Liver (tissue), 9 donors: ENCODE results near the gene NLK. TPM values are rescaled to one million over a fixed set of nuclear protein-coding genes. Genes with fewer than 3 reads are reported as not detected.

ENCODE experiments used
- DNase-seq: peaks from one replicate; pipeline ENCODE4 v3.0.0-alpha.2; 2017; ENCODE audit warnings: low spot score
- H3K27ac ChIP-seq, 2 donors: one replicate each; pipeline ENCODE4 v1.7.0; 2013; ENCODE audit warnings: inconsistent platforms in 2 of 2, low read length in 2 of 2, control low read depth in 1 of 2, low read depth in 1 of 2, mild to moderate bottlenecking in 1 of 2
- H3K27me3 ChIP-seq, 4 donors: one replicate each; pipeline versions ENCODE4 v1.6.1 to v1.7.0; 2013; ENCODE audit warnings: low read length in 3 of 4, inconsistent platforms in 1 of 4, mild to moderate bottlenecking in 1 of 4, moderate library complexity in 1 of 4; ENCODE audit not compliant: control insufficient read depth in 4 of 4, insufficient read depth in 4 of 4
- H3K36me3 ChIP-seq, 4 donors: one replicate each; pipeline versions ENCODE4 v1.6.1 to v1.7.0; 2013; ENCODE audit warnings: low read length in 3 of 4, mild to moderate bottlenecking in 3 of 4, low read depth in 1 of 4, moderate library complexity in 1 of 4; ENCODE audit not compliant: control insufficient read depth in 4 of 4, insufficient read depth in 3 of 4
- H3K4me1 ChIP-seq, 4 donors: one replicate each; pipeline versions ENCODE4 v1.6.1 to v1.7.0; 2013; ENCODE audit warnings: low read length in 3 of 4, mild to moderate bottlenecking in 3 of 4, moderate library complexity in 1 of 4; ENCODE audit not compliant: control insufficient read depth in 4 of 4, insufficient read depth in 4 of 4
- H3K4me3 ChIP-seq, 3 donors: one replicate each; pipeline versions ENCODE4 v1.6.1 to v1.7.0; 2013; ENCODE audit warnings: low read length in 3 of 3, control low read depth in 1 of 3, low read depth in 1 of 3, mild to moderate bottlenecking in 1 of 3
- H3K9ac ChIP-seq, 2 donors: one replicate each; pipeline ENCODE4 v1.7.0; 2013; ENCODE audit warnings: low read length in 2 of 2, mild to moderate bottlenecking in 2 of 2, moderate library complexity in 2 of 2, control low read depth in 1 of 2, low read depth in 1 of 2
- H3K9me3 ChIP-seq, 4 donors: one replicate each; pipeline versions ENCODE4 v1.6.1 to v1.7.0; 2013; ENCODE audit warnings: low read length in 3 of 4; ENCODE audit not compliant: control insufficient read depth in 4 of 4
- EGR1 ChIP-seq, 2 donors: IDR thresholded peaks; 2 replicates each; pipeline ENCODE4 v1.6.1; 2016 to 2018; ENCODE audit warnings: antibody characterized with exemption in 2 of 2, low read depth in 2 of 2
- FOXA1 ChIP-seq: IDR thresholded peaks from 2 replicates; pipeline ENCODE4 v1.6.1; 2016; ENCODE audit warnings: antibody characterized with exemption
- FOXA2 ChIP-seq: IDR thresholded peaks from 2 replicates; pipeline ENCODE4 v1.6.1; 2016; ENCODE audit warnings: antibody characterized with exemption
- GABPA ChIP-seq, 2 donors: IDR thresholded peaks in 1 of 2; conservative IDR thresholded peaks in 1 of 2; 2 replicates each; pipeline ENCODE4 v1.6.1; 2016; ENCODE audit warnings: antibody characterized with exemption in 2 of 2, mild to moderate bottlenecking in 1 of 2, moderate library complexity in 1 of 2
- HNF4A ChIP-seq, 2 donors: conservative IDR thresholded peaks; 2 replicates each; pipeline ENCODE4 v1.6.1; 2016; ENCODE audit warnings: antibody characterized with exemption in 2 of 2, mild to moderate bottlenecking in 2 of 2
- HNF4G ChIP-seq: IDR thresholded peaks from 2 replicates; pipeline ENCODE4 v1.6.1; 2016; ENCODE audit warnings: antibody characterized with exemption
- JUND ChIP-seq, 2 donors: IDR thresholded peaks; 2 replicates each; pipeline ENCODE4 v1.6.1; 2016; ENCODE audit warnings: antibody characterized with exemption in 2 of 2
- NR2F2 ChIP-seq: IDR thresholded peaks from 2 replicates; pipeline ENCODE4 v1.6.1; 2016; ENCODE audit warnings: antibody characterized with exemption
- RAD21 ChIP-seq, 2 donors: IDR thresholded peaks; 2 replicates each; pipeline ENCODE4 v1.6.1; 2016; ENCODE audit warnings: antibody characterized with exemption in 2 of 2, mild to moderate bottlenecking in 2 of 2
- RXRA ChIP-seq, 2 donors: IDR thresholded peaks; 2 replicates each; pipeline ENCODE4 v1.6.1; 2017 to 2018; ENCODE audit warnings: antibody characterized with exemption in 2 of 2, mild to moderate bottlenecking in 1 of 2
- SP1 ChIP-seq: IDR thresholded peaks from 2 replicates; pipeline ENCODE4 v1.6.1; 2018; ENCODE audit warnings: antibody characterized with exemption, mild to moderate bottlenecking
- TAF1 ChIP-seq: conservative IDR thresholded peaks from 2 replicates; pipeline ENCODE4 v1.6.1; 2016; ENCODE audit warnings: antibody characterized with exemption, mild to moderate bottlenecking
- YY1 ChIP-seq: IDR thresholded peaks from 2 replicates; pipeline ENCODE4 v1.6.1; 2016; ENCODE audit warnings: antibody characterized with exemption, mild to moderate bottlenecking
- WGBS: extraction: QIAGEN DNeasy Blood & Tissue Kit; methylation state at CpG from one replicate; pipeline ENCODE4 v1.1.7; 2013; 5-methylcytosine and 5-hydroxymethylcytosine counted together
- polyA plus RNA-seq, 2 donors: library from polyadenylated mRNA; stranded (reverse) in 1 of 2; unstranded in 1 of 2; fragments of 200-250 nt in 1 of 2; fragments of >200 nt in 1 of 2; fragmentation: Nextera tagmentation in 1 of 2; extraction: Ambion mirVana in 1 of 2; gene quantifications; one replicate each; pipeline versions ENCODE4 v1.2.1 to v1.2.3, GENCODE V29; 2013 to 2015
- total RNA-seq, 2 donors: library from RNA; depleted of rRNA; stranded (reverse); fragments of >200 nt; gene quantifications; one replicate each; pipeline ENCODE4 v1.2.3, GENCODE V29; 2014
- TF ChIP-seq, protein P1 (sequence below): IDR thresholded peaks from 2 replicates; pipeline ENCODE4 v1.6.1; 2016; ENCODE audit warnings: antibody characterized with exemption
- TF ChIP-seq, protein P2 (sequence below): fragments of 150-350 bp; IDR thresholded peaks from 2 replicates; pipeline ENCODE4 v1.5.1; 2017; ENCODE audit warnings: improper control_type of control experiment, low read depth, low read length; ENCODE audit not compliant: missing input control
- TF ChIP-seq, protein P3 (sequence below): IDR thresholded peaks from 2 replicates; pipeline ENCODE4 v1.6.1; 2016; ENCODE audit warnings: antibody characterized with exemption
- TF ChIP-seq, protein P4 (sequence below): IDR thresholded peaks from 2 replicates; pipeline ENCODE4 v1.6.1; 2016; ENCODE audit warnings: antibody characterized with exemption
- TF ChIP-seq, protein P5 (sequence below): IDR thresholded peaks from 2 replicates; pipeline ENCODE4 v1.6.1; 2016; ENCODE audit warnings: antibody characterized with exemption, mild to moderate bottlenecking
- donor health status: healthy.
- donor health status: healthy.
- donor health status: healthy.
- donor health status: healthy.
- donor health status: healthy.

Gene NLK
- total and polyA plus RNA-seq, 4 donors: 4.4 to 17.4 (median 9.2) TPM

DNA sequence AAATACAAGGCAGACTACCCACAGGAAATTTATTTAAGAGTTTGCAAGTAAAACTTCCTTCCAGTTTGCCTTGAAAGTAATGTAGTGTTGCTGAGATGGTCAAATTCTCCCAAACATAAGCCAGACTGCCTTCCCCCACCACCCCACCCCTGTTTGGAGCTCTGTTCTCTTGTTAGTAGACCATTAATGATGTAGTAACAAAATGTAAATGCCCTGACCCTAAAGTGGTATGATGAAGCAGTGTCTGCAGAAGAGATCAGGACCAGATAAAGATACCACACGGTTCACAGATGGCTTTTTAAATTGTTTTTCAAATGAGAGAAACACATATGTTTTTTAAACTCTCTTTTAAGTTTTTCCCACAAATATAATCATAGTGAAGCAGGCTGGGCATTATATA lies 140.1 kb downstream of the NLK start:
- TF ChIP-seq RAD21 (IDR thresholded peaks at IDR 0.05) (no peak), YY1 (no peak), JUND (IDR thresholded peaks at IDR 0.05) (no peak), HNF4G (no peak), GABPA (IDR thresholded peaks at IDR 0.05 in 1 of 2, conservative IDR thresholded peaks at IDR 0.05 in 1 of 2) (no peak), EGR1 (IDR thresholded peaks at IDR 0.05; ENCODE audit: low read depth in 2 of 2) (no peak), SP1 (no peak), TAF1 (no peak), HNF4A (conservative IDR thresholded peaks at IDR 0.05) (no peak), NR2F2 (no peak), RXRA (IDR thresholded peaks at IDR 0.05) (no peak), FOXA1 (no peak), FOXA2 (no peak)
- TF ChIP-seq, protein P1, sequence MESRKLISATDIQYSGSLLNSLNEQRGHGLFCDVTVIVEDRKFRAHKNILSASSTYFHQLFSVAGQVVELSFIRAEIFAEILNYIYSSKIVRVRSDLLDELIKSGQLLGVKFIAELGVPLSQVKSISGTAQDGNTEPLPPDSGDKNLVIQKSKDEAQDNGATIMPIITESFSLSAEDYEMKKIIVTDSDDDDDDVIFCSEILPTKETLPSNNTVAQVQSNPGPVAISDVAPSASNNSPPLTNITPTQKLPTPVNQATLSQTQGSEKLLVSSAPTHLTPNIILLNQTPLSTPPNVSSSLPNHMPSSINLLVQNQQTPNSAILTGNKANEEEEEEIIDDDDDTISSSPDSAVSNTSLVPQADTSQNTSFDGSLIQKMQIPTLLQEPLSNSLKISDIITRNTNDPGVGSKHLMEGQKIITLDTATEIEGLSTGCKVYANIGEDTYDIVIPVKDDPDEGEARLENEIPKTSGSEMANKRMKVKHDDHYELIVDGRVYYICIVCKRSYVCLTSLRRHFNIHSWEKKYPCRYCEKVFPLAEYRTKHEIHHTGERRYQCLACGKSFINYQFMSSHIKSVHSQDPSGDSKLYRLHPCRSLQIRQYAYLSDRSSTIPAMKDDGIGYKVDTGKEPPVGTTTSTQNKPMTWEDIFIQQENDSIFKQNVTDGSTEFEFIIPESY: no peak
- TF ChIP-seq, protein P2, sequence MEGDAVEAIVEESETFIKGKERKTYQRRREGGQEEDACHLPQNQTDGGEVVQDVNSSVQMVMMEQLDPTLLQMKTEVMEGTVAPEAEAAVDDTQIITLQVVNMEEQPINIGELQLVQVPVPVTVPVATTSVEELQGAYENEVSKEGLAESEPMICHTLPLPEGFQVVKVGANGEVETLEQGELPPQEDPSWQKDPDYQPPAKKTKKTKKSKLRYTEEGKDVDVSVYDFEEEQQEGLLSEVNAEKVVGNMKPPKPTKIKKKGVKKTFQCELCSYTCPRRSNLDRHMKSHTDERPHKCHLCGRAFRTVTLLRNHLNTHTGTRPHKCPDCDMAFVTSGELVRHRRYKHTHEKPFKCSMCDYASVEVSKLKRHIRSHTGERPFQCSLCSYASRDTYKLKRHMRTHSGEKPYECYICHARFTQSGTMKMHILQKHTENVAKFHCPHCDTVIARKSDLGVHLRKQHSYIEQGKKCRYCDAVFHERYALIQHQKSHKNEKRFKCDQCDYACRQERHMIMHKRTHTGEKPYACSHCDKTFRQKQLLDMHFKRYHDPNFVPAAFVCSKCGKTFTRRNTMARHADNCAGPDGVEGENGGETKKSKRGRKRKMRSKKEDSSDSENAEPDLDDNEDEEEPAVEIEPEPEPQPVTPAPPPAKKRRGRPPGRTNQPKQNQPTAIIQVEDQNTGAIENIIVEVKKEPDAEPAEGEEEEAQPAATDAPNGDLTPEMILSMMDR: no peak
- TF ChIP-seq, protein P3, sequence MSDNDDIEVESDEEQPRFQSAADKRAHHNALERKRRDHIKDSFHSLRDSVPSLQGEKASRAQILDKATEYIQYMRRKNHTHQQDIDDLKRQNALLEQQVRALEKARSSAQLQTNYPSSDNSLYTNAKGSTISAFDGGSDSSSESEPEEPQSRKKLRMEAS: no peak
- TF ChIP-seq, protein P4, sequence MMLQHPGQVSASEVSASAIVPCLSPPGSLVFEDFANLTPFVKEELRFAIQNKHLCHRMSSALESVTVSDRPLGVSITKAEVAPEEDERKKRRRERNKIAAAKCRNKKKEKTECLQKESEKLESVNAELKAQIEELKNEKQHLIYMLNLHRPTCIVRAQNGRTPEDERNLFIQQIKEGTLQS: no peak
- TF ChIP-seq, protein P5, sequence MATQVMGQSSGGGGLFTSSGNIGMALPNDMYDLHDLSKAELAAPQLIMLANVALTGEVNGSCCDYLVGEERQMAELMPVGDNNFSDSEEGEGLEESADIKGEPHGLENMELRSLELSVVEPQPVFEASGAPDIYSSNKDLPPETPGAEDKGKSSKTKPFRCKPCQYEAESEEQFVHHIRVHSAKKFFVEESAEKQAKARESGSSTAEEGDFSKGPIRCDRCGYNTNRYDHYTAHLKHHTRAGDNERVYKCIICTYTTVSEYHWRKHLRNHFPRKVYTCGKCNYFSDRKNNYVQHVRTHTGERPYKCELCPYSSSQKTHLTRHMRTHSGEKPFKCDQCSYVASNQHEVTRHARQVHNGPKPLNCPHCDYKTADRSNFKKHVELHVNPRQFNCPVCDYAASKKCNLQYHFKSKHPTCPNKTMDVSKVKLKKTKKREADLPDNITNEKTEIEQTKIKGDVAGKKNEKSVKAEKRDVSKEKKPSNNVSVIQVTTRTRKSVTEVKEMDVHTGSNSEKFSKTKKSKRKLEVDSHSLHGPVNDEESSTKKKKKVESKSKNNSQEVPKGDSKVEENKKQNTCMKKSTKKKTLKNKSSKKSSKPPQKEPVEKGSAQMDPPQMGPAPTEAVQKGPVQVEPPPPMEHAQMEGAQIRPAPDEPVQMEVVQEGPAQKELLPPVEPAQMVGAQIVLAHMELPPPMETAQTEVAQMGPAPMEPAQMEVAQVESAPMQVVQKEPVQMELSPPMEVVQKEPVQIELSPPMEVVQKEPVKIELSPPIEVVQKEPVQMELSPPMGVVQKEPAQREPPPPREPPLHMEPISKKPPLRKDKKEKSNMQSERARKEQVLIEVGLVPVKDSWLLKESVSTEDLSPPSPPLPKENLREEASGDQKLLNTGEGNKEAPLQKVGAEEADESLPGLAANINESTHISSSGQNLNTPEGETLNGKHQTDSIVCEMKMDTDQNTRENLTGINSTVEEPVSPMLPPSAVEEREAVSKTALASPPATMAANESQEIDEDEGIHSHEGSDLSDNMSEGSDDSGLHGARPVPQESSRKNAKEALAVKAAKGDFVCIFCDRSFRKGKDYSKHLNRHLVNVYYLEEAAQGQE: no peak
- Histone ChIP-seq H3K27me3 (no peaks in the 10 kb centered on the region), H3K4me1 (peaks cover 2 to 11% (median 6%) of the 10 kb centered on the region in 4 donors), H3K36me3 (peaks cover 0 to 3% (median 0%) of the 10 kb centered on the region in 4 donors), H3K4me3 (no peak overlapping the region), H3K9ac (no peak overlapping the region), H3K27ac (no peak overlapping the region), H3K9me3 (no peaks in the 10 kb centered on the region)
- no peak for DNase-seq
- WGBS: 78% methylated on average over 1 of the region's 1 CpG
